Activated CD4-positive, alpha-beta T cell treated with anti-CD3 and anti-CD28 coated beads for 1 hour (primary cell): ENCODE measurements around the gene CCNB1IP1.
"Not testable (repeated sequence)": the region's sequence is repeated elsewhere in the genome, so short reads cannot be mapped to it uniquely, and the experiment has no call there.

Experiments
- DNase-seq: peaks from one replicate; pipeline ENCODE4 v3.0.0-alpha.2; 2020

The CCNB1IP1 gene

GRCh38 chr14:20332788-20333493 lies at the start of gene CCNB1IP1:
Gene CCNB1IP1 (minus strand): TSS chr14:20333279. CDS start chr14:20316523, 16,756 bp downstream.
- no peak for DNase-seq

- DNase-seq = no peak
These were observed 49.4 kb upstream of the CCNB1IP1 start for GRCh38 chr14:20382526-20382925.

- DNase-seq = no peak
These were observed 48.3 kb upstream of the CCNB1IP1 start for GRCh38 chr14:20381341-20381740.

- no peak for DNase-seq
These were observed 47.6 kb upstream of the CCNB1IP1 start for GRCh38 chr14:20380681-20381080.

- DNase-seq = no peak
These were observed 46.7 kb upstream of the CCNB1IP1 start for GRCh38 chr14:20379743-20380142.

GRCh38 chr14:20377171-20377570 lies 44.1 kb upstream of the CCNB1IP1 start:
- DNase-seq = no peak

GRCh38 chr14:20376071-20376588 lies 43.1 kb upstream of the CCNB1IP1 start:
- no peak for DNase-seq

GRCh38 chr14:20375471-20375870 lies 42.4 kb upstream of the CCNB1IP1 start:
- DNase-seq = no peak

- DNase-seq = no peak
These were observed 39.7 kb upstream of the CCNB1IP1 start for GRCh38 chr14:20372796-20373195.

- DNase-seq = no peak
These were observed 32.8 kb upstream of the CCNB1IP1 start for GRCh38 chr14:20365928-20366327.

- DNase-seq = not testable (repeated sequence)
These were observed 25.4 kb upstream of the CCNB1IP1 start for GRCh38 chr14:20358474-20358873.

- DNase-seq = no peak
These were observed 23.3 kb upstream of the CCNB1IP1 start for GRCh38 chr14:20356422-20356821.

GRCh38 chr14:20350860-20351259 lies 17.8 kb upstream of the CCNB1IP1 start:
- DNase-seq = no peak

GRCh38 chr14:20350282-20350681 lies 17.2 kb upstream of the CCNB1IP1 start:
- DNase-seq = no peak

- no peak for DNase-seq
These were observed 14.7 kb upstream of the CCNB1IP1 start for GRCh38 chr14:20347747-20348146.

GRCh38 chr14:20346713-20347112 lies 13.6 kb upstream of the CCNB1IP1 start:
- DNase-seq = no peak

GRCh38 chr14:20345366-20345765 lies 12.3 kb upstream of the CCNB1IP1 start:
- DNase-seq = no peak

- no peak for DNase-seq
These were observed 10.8 kb upstream of the CCNB1IP1 start for GRCh38 chr14:20343862-20344220.

- DNase-seq = peak; percentile 80
These were observed 10.2 kb upstream of the CCNB1IP1 start, which contains the start of gene PARP2 for GRCh38 chr14:20343092-20343861. Gene PARP2 (plus strand): TSS chr14:20343635. CDS start chr14:20343642, 7 bp downstream.

GRCh38 chr14:20341646-20342045 lies 8.6 kb upstream of the CCNB1IP1 start:
- no peak for DNase-seq

- not testable (repeated sequence) for DNase-seq
These were observed 8.0 kb upstream of the CCNB1IP1 start for GRCh38 chr14:20341032-20341431.

- DNase-seq = no peak
These were observed 938 bp upstream of the CCNB1IP1 start for GRCh38 chr14:20334017-20334416.

- DNase-seq = no peak
These were observed 389 bp upstream of the CCNB1IP1 start for GRCh38 chr14:20333494-20333841.

GRCh38 chr14:20332431-20332787 lies 670 bp downstream of the CCNB1IP1 start:
- DNase-seq = no peak
